DOHH2 (cell line): Measurements from ENCODE around the gene CCDC78.

Experiments
- EZH2phosphoT487 ChIP-seq: fragments of 200-600 bp; sonication (generic); IDR thresholded peaks from 2 replicates; pipeline ENCODE4 v1.6.1; 2017; ENCODE audit warnings: borderline replicate concordance, mild to moderate bottlenecking, antibody characterized with exemption, low read length, moderate library complexity, mixed read lengths
- TF ChIP-seq, protein P1 (sequence below): fragments of 200-600 bp; sonication (generic); IDR thresholded peaks from one replicate; pipeline ENCODE4 v1.5.1; 2014; ENCODE audit warnings: antibody characterized with exemption, mild to moderate bottlenecking, low read depth, low read length; ENCODE audit not compliant: poor library complexity, severe bottlenecking

DNA sequence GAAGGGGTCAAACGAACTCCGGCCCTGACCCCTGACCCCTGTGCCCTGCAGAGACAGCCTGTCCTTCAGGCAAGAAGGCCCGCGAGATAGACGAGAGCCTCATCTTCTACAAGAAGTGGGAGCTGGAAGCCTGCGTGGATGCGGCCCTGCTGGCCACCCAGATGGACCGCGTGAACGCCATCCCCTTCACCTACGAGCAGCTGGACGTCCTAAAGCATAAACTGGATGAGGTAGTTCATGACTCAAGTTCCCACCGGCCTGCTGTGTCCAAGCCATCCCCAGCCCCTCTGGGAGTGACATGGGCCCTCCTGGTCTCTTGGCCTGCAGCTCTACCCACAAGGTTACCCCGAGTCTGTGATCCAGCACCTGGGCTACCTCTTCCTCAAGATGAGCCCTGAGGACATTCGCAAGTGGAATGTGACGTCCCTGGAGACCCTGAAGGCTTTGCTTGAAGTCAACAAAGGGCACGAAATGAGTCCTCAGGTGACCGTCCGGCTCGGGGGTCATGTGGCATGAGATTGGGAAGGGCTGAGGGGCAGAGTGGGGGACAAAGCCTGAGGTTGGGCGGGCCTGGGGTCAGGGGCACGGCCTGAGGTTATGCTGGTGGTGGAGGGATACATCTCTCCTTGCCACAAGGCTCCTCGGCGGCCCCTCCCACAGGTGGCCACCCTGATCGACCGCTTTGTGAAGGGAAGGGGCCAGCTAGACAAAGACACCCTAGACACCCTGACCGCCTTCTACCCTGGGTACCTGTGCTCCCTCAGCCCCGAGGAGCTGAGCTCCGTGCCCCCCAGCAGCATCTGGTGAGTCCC lies 40.0 kb upstream of the CCDC78 start:
- TF ChIP-seq, protein P1, sequence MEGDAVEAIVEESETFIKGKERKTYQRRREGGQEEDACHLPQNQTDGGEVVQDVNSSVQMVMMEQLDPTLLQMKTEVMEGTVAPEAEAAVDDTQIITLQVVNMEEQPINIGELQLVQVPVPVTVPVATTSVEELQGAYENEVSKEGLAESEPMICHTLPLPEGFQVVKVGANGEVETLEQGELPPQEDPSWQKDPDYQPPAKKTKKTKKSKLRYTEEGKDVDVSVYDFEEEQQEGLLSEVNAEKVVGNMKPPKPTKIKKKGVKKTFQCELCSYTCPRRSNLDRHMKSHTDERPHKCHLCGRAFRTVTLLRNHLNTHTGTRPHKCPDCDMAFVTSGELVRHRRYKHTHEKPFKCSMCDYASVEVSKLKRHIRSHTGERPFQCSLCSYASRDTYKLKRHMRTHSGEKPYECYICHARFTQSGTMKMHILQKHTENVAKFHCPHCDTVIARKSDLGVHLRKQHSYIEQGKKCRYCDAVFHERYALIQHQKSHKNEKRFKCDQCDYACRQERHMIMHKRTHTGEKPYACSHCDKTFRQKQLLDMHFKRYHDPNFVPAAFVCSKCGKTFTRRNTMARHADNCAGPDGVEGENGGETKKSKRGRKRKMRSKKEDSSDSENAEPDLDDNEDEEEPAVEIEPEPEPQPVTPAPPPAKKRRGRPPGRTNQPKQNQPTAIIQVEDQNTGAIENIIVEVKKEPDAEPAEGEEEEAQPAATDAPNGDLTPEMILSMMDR: no peak
- TF ChIP-seq EZH2phosphoT487: no peak
